Activated CD8-positive, alpha-beta memory T cell treated with anti-CD3 and anti-CD28 coated beads, Interleukin-2, amount 10 ng/mL, durations not matched to agents 7 days and 5 days (primary cell): ENCODE results near the gene SLC9C1. TPM values are rescaled to one million over a fixed set of nuclear protein-coding genes. Genes with fewer than 3 reads are reported as not detected.

ENCODE experiments used
- ATAC-seq: fragments of 150-1000 bp; cut with Tn5 transposase; one replicate; pipeline ENCODE4 v1.10.0; 2021; ENCODE audit warnings: moderate library complexity
- CTCF ChIA-PET: fragments of 350-600 bp; sonication (Branson Sonifier 250); formaldehyde crosslinking; loops from one replicate; lab custom pipeline; 2021; ENCODE audit warnings: antibody characterized with exemption; lab: Charles Lee
- DNase-seq: peaks from one replicate; pipeline ENCODE4 v3.0.0-alpha.2; 2020
- H3K27ac Mint-ChIP-seq: one replicate; pipeline ENCODE4 v1.8.0; 2021; ENCODE audit warnings: mild to moderate bottlenecking, mixed read lengths
- H3K27me3 Mint-ChIP-seq: one replicate; pipeline ENCODE4 v1.8.0; 2021; ENCODE audit warnings: mixed read lengths
- H3K36me3 Mint-ChIP-seq: one replicate; pipeline ENCODE4 v1.8.0; 2021; ENCODE audit warnings: mild to moderate bottlenecking, mixed read lengths
- H3K4me1 Mint-ChIP-seq: one replicate; pipeline ENCODE4 v1.8.0; 2021; ENCODE audit warnings: mixed read lengths
- H3K4me3 Mint-ChIP-seq: one replicate; pipeline ENCODE4 v1.8.0; 2021; ENCODE audit warnings: mild to moderate bottlenecking, moderate library complexity, mixed read lengths
- H3K9me3 Mint-ChIP-seq: one replicate; pipeline ENCODE4 v1.8.0; 2022; ENCODE audit warnings: low read depth, mixed read lengths
- total RNA-seq, 2 experiments: library from RNA; stranded (reverse); gene quantifications; one replicate each; pipeline ENCODE4 v1.2.3, GENCODE V29; 2021

The SLC9C1 gene
- total RNA-seq, 2 experiments from 2014 or later = 0.28 TPM; not detected in 1

- Mint-ChIP-seq H3K27me3 (no peaks in the 10 kb centered on the region), H3K9me3 (no peaks in the 10 kb centered on the region), H3K36me3 (no peaks in the 10 kb centered on the region), H3K4me1 (peaks cover 9% of the 10 kb centered on the region), H3K27ac (no peak overlapping the region), H3K4me3 (no peak overlapping the region)
- DNase-seq (no peak), ATAC-seq (peak; percentile 62)
- CTCF ChIA-PET = interaction anchor here (1.4 to 3.7 kb wide), 6 partner anchors 9 to 215 kb away, joined by 3 to 30 read pairs (median 4); partner anchors contain the start of gene SLC9C1
These were observed 9.1 kb upstream of the SLC9C1 start for GRCh38 chr3:112302881-112303763.

DNA sequence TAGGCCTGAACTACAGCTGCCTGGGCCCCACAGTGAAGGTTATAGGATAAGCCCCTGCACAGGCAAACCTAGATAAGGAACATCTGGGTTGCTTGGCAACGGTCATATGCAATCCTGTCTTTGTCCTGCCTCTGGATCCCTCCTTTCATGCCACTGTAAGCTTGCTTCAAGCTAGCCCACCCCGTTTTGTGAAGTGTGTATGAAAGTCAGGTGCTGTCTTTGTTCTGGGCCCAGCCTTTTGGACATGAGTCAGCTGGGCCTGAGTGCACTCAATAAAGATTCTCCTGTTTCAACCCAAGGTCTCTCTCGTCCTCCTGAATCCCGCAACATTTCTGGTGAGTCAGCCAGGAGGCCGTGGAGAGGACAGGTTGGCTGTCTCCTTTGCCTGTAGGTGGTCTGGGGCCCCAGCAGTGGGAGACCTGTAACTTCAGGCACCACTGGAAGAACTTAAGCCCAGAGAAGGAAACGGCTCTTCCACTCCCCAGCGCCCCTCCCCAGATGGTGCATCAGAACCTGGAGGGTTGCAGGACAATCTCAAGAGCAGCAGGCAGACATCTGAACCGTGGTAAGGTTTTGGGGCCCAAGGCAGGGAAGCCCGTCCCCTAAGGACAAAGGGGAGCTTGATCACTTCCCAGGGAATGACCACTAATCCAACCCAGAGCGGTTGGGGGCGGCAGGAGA lies 8.3 kb upstream of the SLC9C1 start:
- H3K4me1 Mint-ChIP-seq = peaks cover 16% of the 10 kb centered on the region
- no peak overlapping the region for H3K27ac Mint-ChIP-seq
- H3K4me3 Mint-ChIP-seq = no peak overlapping the region
- CTCF ChIA-PET = interaction anchor here (1.8 to 3.7 kb wide), 2 partner anchors 8 to 191 kb away, joined by 4 to 30 read pairs; partner anchors contain the start of gene SLC9C1
- no peak for ATAC-seq
- peaks cover 1% of the 10 kb centered on the region for H3K36me3 Mint-ChIP-seq
- no peaks in the 10 kb centered on the region for H3K27me3 Mint-ChIP-seq
- DNase-seq = no peak
- H3K9me3 Mint-ChIP-seq = no peaks in the 10 kb centered on the region

DNA sequence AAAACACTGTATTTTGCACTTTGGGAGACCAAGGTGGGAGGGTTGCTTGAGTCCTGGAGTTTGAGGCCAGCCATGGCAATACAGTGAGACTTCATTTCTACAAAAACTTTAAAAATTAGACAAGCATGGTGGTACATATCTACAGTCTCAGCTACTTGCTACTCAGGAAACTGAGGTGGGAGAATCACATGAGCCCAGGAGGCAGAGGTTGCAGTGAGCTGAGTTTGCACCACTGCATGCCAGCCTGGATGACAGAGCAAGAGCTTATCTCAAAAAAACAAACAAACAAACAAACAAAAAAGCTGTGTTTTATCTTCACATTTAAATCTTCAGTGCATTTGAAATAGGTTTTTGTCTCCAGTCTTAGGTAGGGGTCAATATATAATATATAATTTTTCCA lies 4.8 kb upstream of the SLC9C1 start:
- Mint-ChIP-seq H3K4me1 (peaks cover 27% of the 10 kb centered on the region), H3K9me3 (no peaks in the 10 kb centered on the region), H3K4me3 (no peak overlapping the region), H3K36me3 (peaks cover 7% of the 10 kb centered on the region), H3K27me3 (no peaks in the 10 kb centered on the region), H3K27ac (peak overlapping the region; percentile 85)
- CTCF ChIA-PET = interaction anchor here (0.9 to 1.7 kb wide), 4 partner anchors 28 to 234 kb away, joined by 3 to 5 read pairs (median 4); no protein-coding TSS in a partner anchor
- DNase-seq (no peak), ATAC-seq (no peak)

GRCh38 chr3:112297714-112298113 lies 3.7 kb upstream of the SLC9C1 start:
- CTCF ChIA-PET = interaction anchor here (1.4 kb wide), 1 partner anchor 140 kb away, joined by 5 read pairs; no protein-coding TSS in a partner anchor
- DNase-seq (no peak), ATAC-seq (peak; percentile 32)
- Mint-ChIP-seq H3K4me1 (peaks cover 34% of the 10 kb centered on the region), H3K36me3 (peaks cover 7% of the 10 kb centered on the region), H3K4me3 (peak overlapping the region; percentile 60), H3K27ac (peak overlapping the region; percentile 85), H3K9me3 (no peaks in the 10 kb centered on the region), H3K27me3 (no peaks in the 10 kb centered on the region)

GRCh38 chr3:112289011-112289410 lies 5.0 kb downstream of the SLC9C1 start:
- Mint-ChIP-seq H3K36me3 (peaks cover 3% of the 10 kb centered on the region), H3K27me3 (no peaks in the 10 kb centered on the region), H3K4me1 (peaks cover 15% of the 10 kb centered on the region), H3K27ac (no peak overlapping the region), H3K9me3 (peaks cover 3% of the 10 kb centered on the region), H3K4me3 (no peak overlapping the region)
- DNase-seq (no peak), ATAC-seq (no peak)
- CTCF ChIA-PET = interaction anchor here (1.0 kb wide), 1 partner anchor 151 kb away, joined by 4 read pairs; no protein-coding TSS in a partner anchor

DNA sequence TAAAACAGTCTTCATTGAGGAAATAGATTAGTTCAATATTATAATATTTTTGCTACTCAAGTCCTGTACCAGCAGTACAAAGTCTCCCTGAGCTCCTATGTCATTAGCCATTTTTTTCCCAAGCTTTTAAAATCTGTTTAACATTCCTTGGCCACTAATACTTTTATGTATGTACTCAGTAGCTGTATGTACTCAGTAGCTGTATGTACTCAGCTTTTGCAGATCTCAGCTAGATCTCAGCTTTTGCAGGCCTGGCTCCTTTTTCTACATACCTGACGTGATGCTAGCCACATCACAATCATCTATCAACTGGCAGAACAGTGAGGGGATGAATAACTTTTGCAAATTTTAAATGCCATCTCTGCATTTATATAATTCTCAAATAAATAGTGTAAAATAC lies 13.8 kb downstream of the SLC9C1 start:
- ATAC-seq = no peak
- H3K9me3 Mint-ChIP-seq = no peaks in the 10 kb centered on the region

DNA sequence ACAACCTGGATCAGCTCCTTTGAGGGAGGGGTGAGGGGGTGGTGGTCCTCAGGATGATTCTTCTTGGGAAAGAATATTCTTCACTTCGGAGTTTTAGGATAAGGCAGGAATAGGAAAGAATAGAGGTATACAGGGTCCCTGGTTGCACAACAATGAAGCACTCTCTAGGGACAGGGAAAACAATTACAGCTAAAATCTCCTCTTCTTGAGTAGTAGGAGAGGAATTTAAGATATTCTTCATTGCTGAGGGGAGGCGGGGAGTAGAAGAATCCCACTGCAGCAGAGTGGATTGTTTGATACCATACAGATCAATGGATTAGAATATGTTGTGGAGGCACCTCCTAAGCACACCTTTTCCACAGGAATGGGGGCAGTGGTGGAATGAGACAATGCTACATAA lies 20.5 kb downstream of the SLC9C1 start:
- Mint-ChIP-seq H3K27ac (no peak overlapping the region), H3K9me3 (no peaks in the 10 kb centered on the region), H3K36me3 (no peaks in the 10 kb centered on the region), H3K4me3 (no peak overlapping the region), H3K27me3 (peaks cover 19% of the 10 kb centered on the region), H3K4me1 (no peaks in the 10 kb centered on the region)
- ATAC-seq = no peak
- DNase-seq = no peak
- CTCF ChIA-PET = no interaction called here

More for the DNA sequence above, 13.8 kb downstream of the SLC9C1 start:
- Mint-ChIP-seq H3K27me3 (peaks cover 27% of the 10 kb centered on the region), H3K4me1 (no peaks in the 10 kb centered on the region), H3K4me3 (no peak overlapping the region), H3K27ac (no peak overlapping the region), H3K36me3 (no peaks in the 10 kb centered on the region)
- no peak for DNase-seq
- CTCF ChIA-PET = interaction anchor here (1.4 to 1.5 kb wide), 2 partner anchors 13 to 169 kb away, joined by 4 to 5 read pairs; no protein-coding TSS in a partner anchor

- DNase-seq (no peak), ATAC-seq (no peak)
- Mint-ChIP-seq H3K9me3 (peaks cover 4% of the 10 kb centered on the region), H3K36me3 (peaks cover 1% of the 10 kb centered on the region), H3K4me1 (peaks cover 3% of the 10 kb centered on the region), H3K4me3 (no peak overlapping the region), H3K27me3 (peaks cover 9% of the 10 kb centered on the region), H3K27ac (no peak overlapping the region)
- CTCF ChIA-PET = no interaction called here
These were observed 32.3 kb downstream of the SLC9C1 start for GRCh38 chr3:112261742-112262141.

- no peak for DNase-seq
- Mint-ChIP-seq H3K27me3 (peaks cover 8% of the 10 kb centered on the region), H3K4me1 (peaks cover 3% of the 10 kb centered on the region), H3K4me3 (no peak overlapping the region), H3K9me3 (peaks cover 4% of the 10 kb centered on the region), H3K36me3 (peaks cover 1% of the 10 kb centered on the region), H3K27ac (no peak overlapping the region)
- ATAC-seq = no peak
- CTCF ChIA-PET = no interaction called here
These were observed 33.5 kb downstream of the SLC9C1 start for GRCh38 chr3:112260563-112260962.

DNA sequence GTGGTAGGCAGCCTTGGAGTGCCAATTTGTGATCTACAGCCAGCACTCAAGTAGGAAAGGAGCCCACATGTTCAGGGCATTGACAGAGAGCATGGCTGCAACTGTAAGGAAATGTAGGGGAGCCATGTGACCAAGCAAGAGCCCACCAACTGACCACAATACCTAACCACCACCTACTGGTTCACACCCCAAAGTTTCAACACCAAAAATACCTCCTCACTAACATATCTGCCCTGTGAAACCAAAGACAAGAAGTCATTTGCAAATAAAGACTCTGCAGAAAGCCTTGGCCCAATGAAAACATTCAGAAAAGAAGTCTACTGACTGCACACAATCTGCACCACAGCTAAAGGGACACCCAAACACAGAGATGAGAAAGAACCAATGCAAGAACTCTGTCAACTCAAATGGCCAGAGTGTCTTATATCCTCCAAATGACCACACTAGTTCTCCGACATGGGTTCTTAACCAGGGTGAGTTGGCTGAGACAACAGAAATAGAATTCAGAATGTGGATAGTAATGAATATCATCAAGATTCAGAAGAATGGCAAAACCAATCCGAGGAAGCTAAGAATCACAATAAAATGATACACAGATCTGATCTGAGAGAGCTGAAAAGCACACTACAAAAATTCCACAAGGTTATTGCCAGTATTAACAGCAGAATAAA lies 40.6 kb downstream of the SLC9C1 start:
- H3K27ac Mint-ChIP-seq = no peak overlapping the region
- ATAC-seq (no peak), DNase-seq (peak; percentile 40)
- H3K4me1 Mint-ChIP-seq = peaks cover 11% of the 10 kb centered on the region
- CTCF ChIA-PET = no interaction called here
- H3K4me3 Mint-ChIP-seq = no peak overlapping the region
- H3K27me3 Mint-ChIP-seq = peaks cover 12% of the 10 kb centered on the region
- peaks cover 4% of the 10 kb centered on the region for H3K36me3 Mint-ChIP-seq
- H3K9me3 Mint-ChIP-seq = peaks cover 5% of the 10 kb centered on the region

DNA sequence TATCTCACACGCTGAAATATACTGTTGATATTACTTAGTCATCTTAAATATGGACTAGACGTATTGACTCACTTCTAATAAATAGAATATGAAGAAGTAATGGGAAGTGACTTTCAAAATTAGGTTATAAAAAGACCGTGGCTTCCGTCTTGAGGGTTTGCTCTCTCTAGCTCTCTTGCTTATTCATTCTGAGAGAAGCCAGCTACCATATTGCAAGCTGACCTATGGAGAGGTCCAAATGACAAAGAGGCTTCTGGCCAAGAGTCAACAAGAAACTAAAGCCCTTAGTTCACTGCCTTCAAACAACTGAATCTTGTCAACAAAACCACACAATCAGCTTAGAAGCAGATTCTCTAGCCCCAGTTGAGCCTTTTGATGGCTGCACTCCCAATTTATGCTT lies 46.1 kb downstream of the SLC9C1 start:
- Mint-ChIP-seq H3K4me1 (peaks cover 6% of the 10 kb centered on the region), H3K36me3 (no peaks in the 10 kb centered on the region), H3K9me3 (no peaks in the 10 kb centered on the region), H3K27me3 (peaks cover 7% of the 10 kb centered on the region), H3K4me3 (no peak overlapping the region), H3K27ac (no peak overlapping the region)
- DNase-seq (no peak), ATAC-seq (no peak)
- CTCF ChIA-PET = no interaction called here

DNA sequence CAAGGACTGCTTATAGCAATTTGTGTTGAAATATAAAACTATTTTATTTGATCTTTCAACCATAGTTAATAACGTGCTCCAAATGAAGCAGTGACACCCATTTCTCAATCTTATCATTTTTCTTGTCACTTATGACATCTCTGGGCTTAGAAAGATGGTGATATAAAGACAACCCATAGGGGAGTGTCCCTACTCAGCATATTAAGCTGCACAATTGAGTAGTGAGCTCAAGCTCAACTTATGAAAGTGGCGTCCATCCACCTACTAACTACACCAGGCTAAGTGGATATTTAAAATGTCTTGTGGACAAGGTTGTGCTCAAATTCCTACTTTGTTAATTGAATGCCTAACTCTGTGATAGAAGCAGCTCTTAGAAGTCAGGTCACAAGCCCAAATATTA lies 46.7 kb downstream of the SLC9C1 start:
- no peak overlapping the region for H3K27ac Mint-ChIP-seq
- no peaks in the 10 kb centered on the region for H3K9me3 Mint-ChIP-seq
- CTCF ChIA-PET = no interaction called here
- no peak overlapping the region for H3K4me3 Mint-ChIP-seq
- H3K4me1 Mint-ChIP-seq = peaks cover 6% of the 10 kb centered on the region
- DNase-seq = no peak
- peaks cover 7% of the 10 kb centered on the region for H3K27me3 Mint-ChIP-seq
- no peak for ATAC-seq
- no peaks in the 10 kb centered on the region for H3K36me3 Mint-ChIP-seq

- H3K27ac Mint-ChIP-seq = no peak overlapping the region
- peaks cover 3% of the 10 kb centered on the region for H3K9me3 Mint-ChIP-seq
- H3K36me3 Mint-ChIP-seq = peaks cover 2% of the 10 kb centered on the region
- ATAC-seq = no peak
- CTCF ChIA-PET = no interaction called here
- no peak overlapping the region for H3K4me3 Mint-ChIP-seq
- peaks cover 16% of the 10 kb centered on the region for H3K27me3 Mint-ChIP-seq
- DNase-seq = no peak
- no peaks in the 10 kb centered on the region for H3K4me1 Mint-ChIP-seq
These were observed 60.9 kb downstream of the SLC9C1 start for GRCh38 chr3:112233083-112233482.
